Thoracic aorta (tissue), 2 donors: ENCODE data around the gene RRBP1. TPM values are rescaled to one million over a fixed set of nuclear protein-coding genes. Genes with fewer than 3 reads are reported as not detected.

Experiments used
- ATAC-seq: fragments of 150-250 bp; one replicate; pipeline ENCODE4 v1.8.0; 2017; ENCODE audit warnings: low read depth; ENCODE audit not compliant: insufficient number of reproducible peaks, low FRiP score
- DNase-seq: peaks from one replicate; pipeline ENCODE4 v3.0.0-alpha.2; 2020; ENCODE audit warnings: low spot score
- H3K27ac ChIP-seq, 2 donors: fragments of 200-600 bp; sonication (generic); 1 replicate in 1 of 2; 2 replicates in 1 of 2; pipeline ENCODE4 v1.5.1; 2016; ENCODE audit warnings: mild to moderate bottlenecking in 2 of 2, moderate library complexity in 2 of 2
- H3K27me3 ChIP-seq: fragments of 200-600 bp; sonication (generic); replicated peaks from 2 replicates; pipeline ENCODE4 v1.6.0; 2016; ENCODE audit warnings: mild to moderate bottlenecking; ENCODE audit not compliant: insufficient read depth
- H3K36me3 ChIP-seq: fragments of 200-600 bp; sonication (generic); one replicate; pipeline ENCODE4 v1.5.1; 2016
- H3K4me1 ChIP-seq, 2 donors: fragments of 200-600 bp; sonication (generic); 1 replicate in 1 of 2; 2 replicates in 1 of 2; pipeline versions ENCODE4 v1.5.1 to v1.6.0; 2016; ENCODE audit warnings: low read depth in 2 of 2, mild to moderate bottlenecking in 1 of 2; ENCODE audit not compliant: control insufficient read depth in 1 of 2
- H3K4me3 ChIP-seq: fragments of 200-600 bp; sonication (generic); 2 replicates; pipeline ENCODE4 v1.5.1; 2016; ENCODE audit warnings: mild to moderate bottlenecking
- H3K9me3 ChIP-seq: fragments of 200-600 bp; sonication (generic); 2 replicates; pipeline ENCODE4 v1.5.1; 2016
- total RNA-seq, 2 donors: library from RNA; depleted of rRNA; stranded (reverse); fragments of >200 nt; gene quantifications; one replicate each; pipeline versions ENCODE4 v1.1.0 to v1.2.3, GENCODE V29; 2016
- TF ChIP-seq, protein P1 (sequence below): fragments of 200-600 bp; sonication (generic); IDR thresholded peaks from one replicate; pipeline ENCODE4 v1.5.1; 2019; ENCODE audit warnings: antibody characterized with exemption

Gene RRBP1
- total RNA-seq, 2 donors from 2014 or later = 113 to 163 TPM

DNA sequence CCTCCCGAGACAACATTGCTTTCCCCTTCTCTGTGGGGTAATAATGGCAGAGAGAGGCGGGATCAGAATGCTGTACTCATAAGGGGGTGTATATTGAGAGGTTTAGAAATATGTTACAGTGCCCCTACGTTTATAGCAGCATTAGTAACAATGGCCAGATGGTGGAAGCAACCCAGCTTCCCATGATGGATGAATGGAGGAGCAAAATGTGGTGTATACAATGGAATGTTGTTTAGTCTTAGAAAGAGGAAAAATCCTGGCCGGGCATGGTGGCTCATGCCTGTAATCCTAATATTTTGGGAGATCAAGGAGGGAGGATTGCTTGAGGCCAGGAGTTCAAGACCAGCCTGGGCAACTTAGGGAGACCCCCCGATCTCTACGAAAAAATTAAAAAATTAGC is 30.7 kb upstream of the RRBP1 start:
- Histone ChIP-seq H3K27ac (no peak overlapping the region), H3K9me3 (no peaks in the 10 kb centered on the region), H3K4me1 (peaks cover 0 to 11% of the 10 kb centered on the region in 2 donors), H3K36me3 (no peaks in the 10 kb centered on the region), H3K4me3 (no peak overlapping the region), H3K27me3 (no peaks in the 10 kb centered on the region)
- no peak for ATAC-seq
- DNase-seq = no peak
- TF ChIP-seq, protein P1, sequence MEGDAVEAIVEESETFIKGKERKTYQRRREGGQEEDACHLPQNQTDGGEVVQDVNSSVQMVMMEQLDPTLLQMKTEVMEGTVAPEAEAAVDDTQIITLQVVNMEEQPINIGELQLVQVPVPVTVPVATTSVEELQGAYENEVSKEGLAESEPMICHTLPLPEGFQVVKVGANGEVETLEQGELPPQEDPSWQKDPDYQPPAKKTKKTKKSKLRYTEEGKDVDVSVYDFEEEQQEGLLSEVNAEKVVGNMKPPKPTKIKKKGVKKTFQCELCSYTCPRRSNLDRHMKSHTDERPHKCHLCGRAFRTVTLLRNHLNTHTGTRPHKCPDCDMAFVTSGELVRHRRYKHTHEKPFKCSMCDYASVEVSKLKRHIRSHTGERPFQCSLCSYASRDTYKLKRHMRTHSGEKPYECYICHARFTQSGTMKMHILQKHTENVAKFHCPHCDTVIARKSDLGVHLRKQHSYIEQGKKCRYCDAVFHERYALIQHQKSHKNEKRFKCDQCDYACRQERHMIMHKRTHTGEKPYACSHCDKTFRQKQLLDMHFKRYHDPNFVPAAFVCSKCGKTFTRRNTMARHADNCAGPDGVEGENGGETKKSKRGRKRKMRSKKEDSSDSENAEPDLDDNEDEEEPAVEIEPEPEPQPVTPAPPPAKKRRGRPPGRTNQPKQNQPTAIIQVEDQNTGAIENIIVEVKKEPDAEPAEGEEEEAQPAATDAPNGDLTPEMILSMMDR = no peak

DNA sequence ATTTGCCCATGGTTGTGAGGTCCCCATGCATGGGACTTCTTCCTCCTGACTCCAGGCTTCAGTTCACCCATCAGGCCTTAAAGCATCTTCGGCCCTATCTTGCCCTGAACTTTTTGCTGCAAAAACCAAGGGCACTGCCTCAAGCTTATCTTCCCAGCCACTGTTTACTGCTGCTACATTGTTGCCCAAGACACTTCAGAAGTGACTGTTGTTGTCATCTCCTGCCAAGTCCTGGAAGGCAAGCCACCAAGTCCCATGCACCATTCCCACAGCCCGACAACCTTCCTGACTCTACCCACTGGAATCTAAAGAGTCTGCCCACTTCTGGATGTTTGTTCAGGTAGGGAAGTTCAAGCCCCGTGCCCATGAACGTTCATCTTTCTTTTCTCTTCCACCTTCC is 30.2 kb upstream of the RRBP1 start:
- Histone ChIP-seq H3K9me3 (no peaks in the 10 kb centered on the region), H3K27ac (no peak overlapping the region), H3K4me3 (no peak overlapping the region), H3K4me1 (peaks cover 0 to 11% of the 10 kb centered on the region in 2 donors), H3K36me3 (no peaks in the 10 kb centered on the region), H3K27me3 (no peaks in the 10 kb centered on the region)
- TF ChIP-seq, protein P1 = no peak
- ATAC-seq = no peak
- DNase-seq = no peak

DNA sequence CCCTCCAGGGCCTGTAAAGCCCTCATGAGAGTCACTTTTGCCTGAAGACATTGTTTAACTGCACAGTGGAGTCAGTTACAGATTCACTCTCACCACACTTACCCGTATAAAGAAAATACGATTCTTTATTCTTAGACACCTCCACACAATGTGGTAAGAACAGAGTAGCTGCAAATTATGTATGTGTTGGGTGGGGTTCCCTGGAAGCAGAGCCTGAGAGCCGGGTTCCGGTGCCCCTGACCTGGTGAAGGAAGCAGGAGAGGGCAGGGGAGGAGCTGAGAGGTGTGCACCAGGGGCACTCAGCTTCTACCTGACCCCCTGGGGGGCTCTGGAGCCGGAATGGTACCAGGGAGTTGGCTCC is 29.2 kb upstream of the RRBP1 start:
- Histone ChIP-seq H3K27ac (no peak overlapping the region), H3K27me3 (no peaks in the 10 kb centered on the region), H3K4me3 (no peak overlapping the region), H3K4me1 (peaks cover 0 to 11% of the 10 kb centered on the region in 2 donors), H3K36me3 (no peaks in the 10 kb centered on the region), H3K9me3 (no peaks in the 10 kb centered on the region)
- DNase-seq (no peak), ATAC-seq (no peak)
- TF ChIP-seq, protein P1 = no peak

DNA sequence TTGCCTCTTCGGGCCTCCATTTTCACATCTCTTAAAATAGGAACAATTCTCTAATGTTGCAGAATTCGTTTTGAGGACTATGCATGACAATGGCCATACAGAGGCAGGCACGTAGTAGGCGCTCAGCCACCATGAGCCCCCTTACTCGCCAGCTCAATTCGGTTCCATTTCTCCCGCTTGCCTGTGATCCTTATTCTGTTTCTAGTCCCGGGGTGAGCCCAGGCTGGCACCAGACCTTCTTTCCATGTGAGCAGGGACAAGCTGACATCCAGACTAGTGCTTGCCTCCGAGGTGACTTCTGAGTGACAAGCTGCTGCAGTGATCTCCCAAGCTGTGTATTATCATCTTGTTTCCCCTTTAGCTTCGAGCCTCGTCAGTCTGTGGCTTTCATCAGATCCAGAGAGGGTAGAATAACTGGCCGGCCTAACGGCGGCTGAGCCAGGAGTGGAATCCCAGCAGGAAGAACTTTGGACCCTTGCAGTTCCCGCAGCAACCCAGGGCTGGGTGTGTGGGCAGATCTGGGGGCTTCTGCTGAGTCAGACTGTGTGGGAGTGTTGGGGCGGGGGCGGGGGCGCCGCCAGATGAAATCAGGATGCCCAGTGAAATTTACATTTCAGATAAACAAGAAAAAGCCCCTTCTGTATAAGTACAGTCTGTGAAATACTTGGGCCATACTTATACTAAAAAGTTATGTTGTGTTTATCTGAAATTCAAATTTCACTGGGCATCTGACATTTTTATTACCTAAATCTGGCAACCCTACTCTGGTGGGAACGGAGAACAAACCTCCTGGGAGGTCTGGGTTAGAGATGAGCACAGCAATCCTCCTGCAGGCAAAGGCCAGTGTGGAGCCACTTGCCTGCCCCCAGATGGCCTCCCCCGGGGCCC is 28.6 kb upstream of the RRBP1 start:
- TF ChIP-seq, protein P1 = no peak
- H3K36me3 ChIP-seq = no peaks in the 10 kb centered on the region
- H3K9me3 ChIP-seq = no peaks in the 10 kb centered on the region
- H3K27me3 ChIP-seq = no peaks in the 10 kb centered on the region
- no peak overlapping the region for H3K27ac ChIP-seq
- DNase-seq = no peak
- peaks cover 0 to 11% of the 10 kb centered on the region in 2 donors for H3K4me1 ChIP-seq
- no peak overlapping the region for H3K4me3 ChIP-seq
- ATAC-seq = no peak

DNA sequence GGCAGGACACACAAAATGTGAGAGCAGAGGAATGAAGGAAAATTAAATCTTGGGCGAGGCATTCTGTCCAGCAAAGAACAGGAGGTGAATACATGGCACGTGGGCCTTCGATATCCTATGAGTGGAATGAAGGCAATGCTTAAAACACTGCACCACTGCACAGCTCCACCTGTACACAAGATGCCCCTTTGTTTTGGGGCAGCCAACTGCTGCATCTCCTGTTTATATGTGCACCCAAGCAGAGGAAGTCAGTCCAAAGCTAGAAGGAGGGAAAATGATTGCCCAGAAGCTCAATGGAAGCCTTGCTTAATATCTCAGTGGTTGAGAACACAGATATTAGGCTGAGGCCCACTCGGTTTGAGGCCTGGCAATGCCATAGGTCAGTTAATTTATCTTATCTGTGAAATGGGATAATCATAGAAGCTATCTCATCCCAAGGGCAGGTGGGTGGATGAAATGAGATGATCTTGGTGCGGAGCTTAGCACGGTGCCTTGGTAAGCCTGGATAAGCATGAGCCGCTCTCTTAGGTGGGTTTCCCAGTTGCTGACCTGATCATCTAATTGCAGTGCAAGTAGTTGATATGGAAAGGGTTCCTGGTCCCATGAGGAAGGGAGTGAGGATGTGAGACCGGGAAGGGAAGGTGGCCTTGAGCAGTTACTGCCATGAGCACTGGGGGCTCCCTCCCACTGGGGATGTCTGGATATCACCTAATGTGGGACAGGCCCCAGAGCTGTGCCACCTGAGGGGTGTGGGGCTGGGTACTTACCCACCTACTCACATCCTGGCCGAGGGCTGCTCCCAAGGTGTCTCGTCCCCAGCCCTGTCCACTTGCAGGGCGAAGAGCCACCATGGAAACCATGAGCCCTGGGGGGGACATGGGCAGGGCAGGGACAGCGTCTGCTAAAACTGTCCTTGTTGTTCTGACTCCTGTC is 27.6 kb upstream of the RRBP1 start:
- Histone ChIP-seq H3K27ac (no peak overlapping the region), H3K36me3 (no peaks in the 10 kb centered on the region), H3K4me3 (no peak overlapping the region), H3K9me3 (no peaks in the 10 kb centered on the region), H3K4me1 (peaks cover 0 to 7% of the 10 kb centered on the region in 2 donors), H3K27me3 (no peaks in the 10 kb centered on the region)
- DNase-seq (no peak), ATAC-seq (no peak)
- TF ChIP-seq, protein P1 = no peak
